Skeletal muscle cell (primary cell): ENCODE data around the gene PCCA.
A peak's percentile ranks its signal among the peaks of the same experiment; 100 is the strongest.
"Not testable (repeated sequence)": the region's sequence is repeated elsewhere in the genome, so short reads cannot be mapped to it uniquely, and the experiment has no call there.

ENCODE experiments used
- DNase-seq: peaks from one replicate; pipeline ENCODE4 v3.0.0-alpha.2; 2010; ENCODE audit warnings: low read depth
- H3K4me3 ChIP-seq: 2 replicates; pipeline ENCODE4 v1.5.1; 2011; ENCODE audit warnings: low read depth, mild to moderate bottlenecking, control low read depth, low read length, moderate library complexity

The PCCA gene

GRCh38 chr13:100508996-100509395 lies 420.1 kb downstream of the PCCA start:
- no peak overlapping the region for H3K4me3 ChIP-seq
- no peak for DNase-seq

DNA sequence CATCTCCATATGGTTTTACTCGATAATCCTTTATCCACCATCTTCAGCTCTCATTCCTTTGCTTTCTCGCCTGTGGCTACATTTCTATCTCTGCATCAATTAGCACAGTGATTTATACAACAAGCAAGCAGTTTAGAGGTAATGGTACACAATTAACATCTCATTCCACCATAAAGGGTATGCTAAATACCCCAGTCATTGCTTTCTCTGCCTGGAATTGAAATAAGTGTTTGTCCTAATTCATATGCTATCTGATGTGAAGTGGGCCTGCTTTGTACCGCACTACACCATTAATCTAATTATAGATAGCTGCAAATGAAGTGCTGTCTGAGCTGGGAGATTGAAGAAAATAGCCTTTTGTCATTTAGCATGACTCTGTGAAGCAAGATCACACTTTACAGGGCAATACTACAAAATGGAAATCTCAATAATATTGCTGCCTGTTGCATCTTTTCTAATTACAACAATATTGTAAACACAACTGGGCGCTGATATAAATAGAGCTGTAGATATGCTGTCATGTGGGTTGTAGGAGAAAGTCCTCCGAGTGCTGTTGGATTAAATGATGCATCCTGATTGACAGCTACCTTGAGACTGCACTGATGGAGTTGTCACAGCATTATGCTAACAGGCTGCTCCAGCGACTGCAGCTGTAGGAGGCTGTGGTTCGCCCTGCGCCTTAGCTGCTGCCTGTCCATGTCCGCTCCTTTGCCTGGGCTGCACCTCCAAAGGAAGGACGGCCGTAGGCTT lies 421.5 kb downstream of the PCCA start:
- DNase-seq: no peak
- no peak overlapping the region for H3K4me3 ChIP-seq

DNA sequence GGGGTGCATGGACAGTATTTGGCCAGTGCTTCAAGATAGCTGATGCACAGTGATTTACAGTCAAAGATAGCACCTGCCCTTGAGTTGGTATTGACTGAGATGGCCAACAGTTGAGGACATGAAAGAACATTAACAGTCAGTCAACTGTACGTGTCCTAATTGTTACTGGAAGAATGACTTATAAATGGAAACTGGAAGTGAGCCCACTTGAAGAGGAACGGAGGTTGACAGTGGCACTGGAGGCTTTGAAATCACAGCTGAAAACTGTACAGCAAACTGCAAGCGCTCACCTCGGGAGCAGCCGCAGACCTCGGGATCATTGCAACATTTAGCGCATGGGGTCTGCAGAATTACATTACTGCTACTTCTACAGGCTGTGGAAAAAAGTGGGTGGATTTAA lies 422.6 kb downstream of the PCCA start:
- no peak overlapping the region for H3K4me3 ChIP-seq

DNA sequence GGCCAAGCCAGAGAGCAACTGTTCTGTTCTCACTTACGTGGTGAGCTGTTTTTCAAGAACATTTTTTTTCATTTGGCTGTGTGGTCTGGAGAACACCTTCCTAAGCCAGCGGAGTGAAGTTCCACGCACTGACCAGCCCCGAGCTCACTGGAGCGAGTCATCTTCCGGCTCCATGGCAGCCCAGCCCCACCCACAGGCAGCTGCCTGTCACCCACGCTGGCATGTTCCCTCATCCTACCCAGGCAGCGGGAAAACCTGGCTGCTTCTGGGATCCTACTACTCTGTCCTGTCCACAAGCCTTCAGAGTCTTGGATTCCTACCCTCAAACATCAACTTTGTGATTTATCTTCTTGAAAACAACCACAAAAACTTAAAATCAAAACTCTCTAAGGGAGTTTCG lies 423.5 kb downstream of the PCCA start:
- no peak for DNase-seq
- H3K4me3 ChIP-seq: no peak overlapping the region

More for the DNA sequence above, 422.6 kb downstream of the PCCA start:
- DNase-seq: no peak

GRCh38 chr13:100513171-100513570 lies 424.3 kb downstream of the PCCA start:
- DNase-seq: no peak
- H3K4me3 ChIP-seq: no peak overlapping the region

DNA sequence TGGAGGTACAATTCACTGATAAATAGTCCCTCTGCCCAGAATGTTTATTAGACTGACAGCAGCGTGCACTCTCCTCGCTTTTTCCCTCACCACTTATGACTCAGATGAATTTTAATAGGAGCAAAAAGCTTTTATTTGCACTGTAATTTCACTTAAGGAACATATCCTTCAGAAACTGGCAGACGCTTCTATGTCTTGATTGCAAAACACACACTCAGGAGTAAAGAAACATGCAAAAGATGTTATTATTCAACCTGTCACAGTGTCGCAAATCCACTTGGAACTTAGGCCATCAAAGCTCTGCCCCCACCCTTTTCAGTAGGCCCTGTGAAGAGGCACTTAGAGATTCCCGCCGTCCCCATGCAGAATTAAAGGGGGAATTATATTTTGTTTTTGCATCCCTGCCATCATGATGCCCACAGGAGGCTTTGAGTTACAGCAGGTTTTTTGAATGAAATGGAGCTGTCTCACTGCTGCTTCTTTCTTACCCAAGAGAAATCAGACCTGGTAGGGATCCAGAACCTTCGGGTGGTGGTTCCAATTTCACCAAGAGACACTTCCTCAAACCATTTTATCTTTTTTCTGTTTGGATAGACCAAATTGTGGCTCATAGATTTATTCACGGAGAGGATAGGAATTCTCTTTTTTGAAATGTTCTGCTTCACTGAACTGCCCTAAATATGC lies 425.2 kb downstream of the PCCA start:
- DNase-seq: no peak

DNA sequence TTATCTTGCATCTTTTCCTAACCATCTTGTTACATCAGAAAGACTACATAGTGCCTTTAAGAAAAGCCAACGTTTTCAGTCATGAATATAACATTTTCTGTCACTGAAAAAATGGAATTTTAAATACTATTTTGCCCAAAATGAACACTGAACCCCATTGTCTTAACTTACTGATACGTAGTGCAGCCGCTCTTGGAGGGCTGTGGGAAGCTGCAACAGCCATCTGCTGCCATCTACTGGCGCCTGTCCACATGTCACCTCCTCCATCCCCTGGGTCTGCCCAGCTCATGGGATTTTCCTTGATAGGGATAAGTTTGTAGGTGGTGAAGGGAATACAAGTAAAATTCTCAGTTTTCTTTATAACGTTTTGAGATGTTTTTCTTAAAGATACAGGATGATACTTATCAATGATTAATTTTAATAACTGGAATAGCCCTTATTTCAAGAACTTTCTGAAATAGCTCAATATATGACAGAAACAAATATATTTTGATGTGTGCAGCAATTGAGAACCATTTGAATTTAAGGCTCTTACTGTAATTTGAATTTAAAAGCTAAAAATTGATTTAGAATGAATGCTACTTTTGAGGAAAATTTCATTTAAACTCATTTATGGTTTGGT lies 426.0 kb downstream of the PCCA start:
- no peak for DNase-seq
- H3K4me3 ChIP-seq: no peak overlapping the region

More for the DNA sequence above, 425.2 kb downstream of the PCCA start:
- H3K4me3 ChIP-seq: no peak overlapping the region

- no peak for DNase-seq
These were observed 426.5 kb downstream of the PCCA start for GRCh38 chr13:100515410-100515800.

DNA sequence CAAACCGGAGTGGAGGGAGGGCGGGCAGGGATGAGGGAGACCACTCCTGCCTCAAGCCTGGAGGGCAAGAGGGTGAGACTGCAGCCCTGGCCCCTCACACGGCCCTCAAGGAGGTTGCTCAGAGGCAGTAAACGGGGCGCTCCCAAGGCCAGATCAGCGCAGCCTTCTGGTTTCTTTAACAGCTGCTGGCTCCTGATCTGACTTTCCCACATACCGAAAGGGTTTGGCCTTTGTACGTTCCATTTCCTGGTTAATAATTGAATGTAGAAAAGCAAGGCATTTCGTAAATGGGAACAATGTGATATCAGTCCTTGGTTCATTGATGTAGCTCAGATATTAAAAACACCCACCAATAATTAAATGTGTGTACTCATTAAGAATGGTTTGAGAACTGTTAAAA lies 428.2 kb downstream of the PCCA start:
- DNase-seq: no peak
- H3K4me3 ChIP-seq: no peak overlapping the region

More at GRCh38 chr13:100515410-100515800, 426.5 kb downstream of the PCCA start:
- H3K4me3 ChIP-seq: no peak overlapping the region

GRCh38 chr13:100517728-100518127 lies 428.8 kb downstream of the PCCA start:
- H3K4me3 ChIP-seq: no peak overlapping the region
- DNase-seq: no peak

DNA sequence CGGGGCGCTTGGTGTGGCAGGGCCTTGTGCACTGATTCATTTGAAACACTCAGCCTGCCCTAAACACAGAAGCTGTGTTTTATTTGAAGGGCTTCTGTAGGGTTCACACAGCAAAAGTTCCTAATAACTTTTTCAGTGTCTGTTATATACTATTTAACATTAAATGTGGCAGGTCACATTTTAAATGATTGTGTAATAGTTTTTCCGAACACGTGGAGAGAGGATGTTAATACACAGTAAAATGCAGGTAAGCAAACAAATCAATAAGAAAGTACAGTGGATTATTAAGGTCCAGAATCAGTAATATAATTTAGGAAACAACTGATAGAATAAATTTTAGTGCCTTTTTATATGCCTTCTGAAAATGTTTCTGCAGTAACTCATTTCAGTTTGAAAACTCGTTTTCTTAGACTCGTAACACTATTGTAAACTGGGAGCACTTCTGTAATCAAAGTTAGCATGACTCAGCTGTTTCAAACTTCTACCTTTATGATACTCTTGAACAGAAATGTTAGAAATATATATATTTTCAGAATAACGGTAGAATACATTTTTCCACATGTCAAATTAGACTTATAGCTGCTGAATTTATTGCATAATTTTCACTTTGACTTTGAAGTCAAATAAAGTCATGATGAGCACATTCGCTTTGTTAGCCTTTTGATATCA lies 429.6 kb downstream of the PCCA start:
- no peak for DNase-seq
- no peak overlapping the region for H3K4me3 ChIP-seq

GRCh38 chr13:100519626-100520025 lies 430.7 kb downstream of the PCCA start:
- H3K4me3 ChIP-seq: no peak overlapping the region
- DNase-seq: no peak

GRCh38 chr13:100520936-100521850 lies 432.3 kb downstream of the PCCA start:
- H3K4me3 ChIP-seq: peak overlapping the region; percentile 20
- no peak for DNase-seq

- no peak overlapping the region for H3K4me3 ChIP-seq
- no peak for DNase-seq
These were observed 433.1 kb downstream of the PCCA start for GRCh38 chr13:100521851-100522617.

GRCh38 chr13:100522618-100523309 lies 433.9 kb downstream of the PCCA start:
- H3K4me3 ChIP-seq: no peak overlapping the region
- no peak for DNase-seq

GRCh38 chr13:100523411-100523810 lies 434.5 kb downstream of the PCCA start:
- no peak for DNase-seq
- no peak overlapping the region for H3K4me3 ChIP-seq

DNA sequence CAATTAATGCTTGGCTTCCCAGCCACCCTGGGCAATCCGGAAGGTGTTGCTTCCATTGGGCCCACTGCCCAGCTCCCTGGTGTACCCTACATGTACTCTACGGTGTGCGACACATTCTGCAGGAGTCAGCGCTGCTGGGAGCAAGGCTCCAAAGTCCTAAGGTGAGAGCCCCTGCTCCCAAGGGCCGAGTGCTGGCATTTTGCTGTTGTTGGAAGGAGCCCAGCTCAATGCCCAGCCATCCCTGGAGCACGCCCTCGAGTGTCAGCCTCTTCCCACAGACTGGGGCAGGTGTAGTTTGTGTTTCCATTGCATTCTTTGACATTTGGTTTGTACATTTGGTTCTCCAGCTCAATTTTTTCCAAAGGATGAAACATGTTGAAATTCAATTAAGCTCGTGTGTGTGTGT lies 435.1 kb downstream of the PCCA start:
- no peak overlapping the region for H3K4me3 ChIP-seq
- no peak for DNase-seq

DNA sequence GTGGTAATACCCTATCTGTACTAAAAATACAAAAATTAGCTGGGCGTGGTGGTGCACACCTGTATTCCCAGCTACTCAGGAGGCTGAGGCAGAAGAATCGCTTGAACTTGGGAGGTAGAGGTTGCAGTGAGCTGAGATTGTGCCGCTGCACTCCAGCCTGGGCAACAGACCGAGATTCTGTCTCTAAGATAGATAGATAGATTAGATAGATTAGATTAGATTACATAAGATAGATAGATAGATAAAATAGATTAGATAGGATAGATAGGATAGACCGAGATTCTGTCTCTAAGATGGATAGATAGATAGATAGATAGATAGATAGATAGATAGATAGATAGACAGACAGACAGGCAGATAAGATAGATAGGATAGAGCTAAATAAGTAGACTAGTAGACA lies 435.8 kb downstream of the PCCA start:
- not testable (repeated sequence) for DNase-seq, H3K4me3 ChIP-seq
